Neuronal stem cell (in vitro differentiated cells): ENCODE results near the gene ARL4D.
A peak's percentile ranks its signal among the peaks of the same experiment; 100 is the strongest.

Source experiments
- DNase-seq: peaks from one replicate; pipeline ENCODE4 v3.0.0-alpha.2; 2013; ENCODE audit warnings: low spot score
- H2AFZ ChIP-seq: one replicate; pipeline ENCODE4 v1.6.1; 2013; ENCODE audit warnings: mild to moderate bottlenecking, low read length, inconsistent platforms
- H2AK5ac ChIP-seq: 2 replicates; pipeline ENCODE4 v1.6.1; 2013; ENCODE audit warnings: low read depth, mild to moderate bottlenecking, inconsistent platforms, low read length, moderate library complexity, mixed read lengths
- H2BK120ac ChIP-seq: 2 replicates; pipeline ENCODE4 v1.6.1; 2013; ENCODE audit warnings: low read depth, mild to moderate bottlenecking, inconsistent platforms, low read length, moderate library complexity, mixed read lengths
- H2BK12ac ChIP-seq: one replicate; pipeline ENCODE4 v1.6.1; 2013; ENCODE audit warnings: low read length, inconsistent platforms
- H2BK15ac ChIP-seq: 2 replicates; pipeline ENCODE4 v1.6.1; 2013; ENCODE audit warnings: mild to moderate bottlenecking, low read length, inconsistent platforms, mixed read lengths
- H2BK5ac ChIP-seq: one replicate; pipeline ENCODE4 v1.6.1; 2013; ENCODE audit warnings: inconsistent platforms, mild to moderate bottlenecking, low read length, moderate library complexity
- H3K14ac ChIP-seq: one replicate; pipeline ENCODE4 v1.6.1; 2013; ENCODE audit warnings: low read length, inconsistent platforms
- H3K18ac ChIP-seq: 2 replicates; pipeline ENCODE4 v1.6.1; 2013; ENCODE audit warnings: low read length, inconsistent platforms
- H3K23ac ChIP-seq: 2 replicates; pipeline ENCODE4 v1.6.1; 2013; ENCODE audit warnings: low read depth, mild to moderate bottlenecking, mixed read lengths, low read length, inconsistent platforms; ENCODE audit not compliant: poor library complexity
- H3K27ac ChIP-seq: replicated peaks from 3 replicates; pipeline ENCODE4 v1.5.1; 2013; ENCODE audit warnings: low read length, inconsistent platforms
- H3K27me3 ChIP-seq, 3 experiments: 2 replicates each; pipeline ENCODE4 v1.6.1; 2013; ENCODE audit warnings: low read length in 3 of 3, mild to moderate bottlenecking in 2 of 3, inconsistent platforms in 1 of 3, low read depth in 1 of 3, mixed read lengths in 1 of 3, moderate library complexity in 1 of 3; ENCODE audit not compliant: control insufficient read depth in 3 of 3, insufficient read depth in 3 of 3
- H3K36me3 ChIP-seq, 2 donors: replicated peaks in 1 of 2; 2 replicates each; pipeline ENCODE4 v1.6.1; 2013; ENCODE audit warnings: low read length in 2 of 2; ENCODE audit not compliant: control insufficient read depth in 2 of 2, insufficient read depth in 2 of 2
- H3K4ac ChIP-seq: 2 replicates; pipeline ENCODE4 v1.6.1; 2013; ENCODE audit warnings: inconsistent platforms, mild to moderate bottlenecking, low read length, moderate library complexity
- H3K4me1 ChIP-seq, 2 donors: 1 replicate in 1 of 2; 2 replicates in 1 of 2; pipeline ENCODE4 v1.6.1; 2013; ENCODE audit warnings: low read length in 2 of 2, low read depth in 1 of 2; ENCODE audit not compliant: control insufficient read depth in 2 of 2, insufficient read depth in 1 of 2
- H3K4me2 ChIP-seq: one replicate; pipeline ENCODE4 v1.6.1; 2013; ENCODE audit warnings: mild to moderate bottlenecking, low read length, inconsistent platforms; ENCODE audit not compliant: insufficient read depth, poor library complexity, severe bottlenecking
- H3K4me3 ChIP-seq, 2 donors: 2 replicates each; pipeline ENCODE4 v1.5.1; 2013; ENCODE audit warnings: low read length in 2 of 2, mild to moderate bottlenecking in 2 of 2, inconsistent platforms in 1 of 2, moderate library complexity in 1 of 2
- H3K79me1 ChIP-seq: one replicate; pipeline ENCODE4 v1.6.1; 2013; ENCODE audit warnings: low read depth, mild to moderate bottlenecking, inconsistent platforms, low read length, moderate library complexity
- H3K9ac ChIP-seq: one replicate; pipeline ENCODE4 v1.6.1; 2013; ENCODE audit warnings: mild to moderate bottlenecking, low read depth, low read length, inconsistent platforms; ENCODE audit not compliant: poor library complexity
- H3K9me3 ChIP-seq, 2 donors: replicated peaks in 1 of 2; 2 replicates each; pipeline versions ENCODE3 to v1.6.1; 2013; ENCODE audit warnings: low read length in 2 of 2, mild to moderate bottlenecking in 2 of 2, inconsistent platforms in 1 of 2, low read depth in 1 of 2, mixed read lengths in 1 of 2, moderate library complexity in 1 of 2; ENCODE audit not compliant: control insufficient read depth in 2 of 2, insufficient read depth in 1 of 2
- H4K8ac ChIP-seq: one replicate; pipeline ENCODE4 v1.6.1; 2013; ENCODE audit warnings: low read depth, mild to moderate bottlenecking, inconsistent platforms, low read length, moderate library complexity
- H4K91ac ChIP-seq: one replicate; pipeline ENCODE4 v1.6.1; 2013; ENCODE audit warnings: low read length, low read depth, mild to moderate bottlenecking, inconsistent platforms; ENCODE audit not compliant: poor library complexity
- WGBS, 2 donors: extraction: QIAGEN DNeasy Blood & Tissue Kit; methylation state at CpG; one replicate each; pipeline ENCODE4 v1.1.7; 2013; ENCODE audit warnings: missing lambda C conversion rate in 2 of 2, mixed read lengths in 1 of 2; ENCODE audit not compliant: insufficient read length in 2 of 2, insufficient replicate concordance in 1 of 2; ENCODE audit errors: extremely low coverage in 2 of 2; 5-methylcytosine and 5-hydroxymethylcytosine counted together

The ARL4D gene

GRCh38 chr17:43411749-43412148, 13.0 kb downstream of the ARL4D start:
- Histone ChIP-seq H2BK120ac (no peak overlapping the region), H3K79me1 (no peaks in the 10 kb centered on the region), H2BK5ac (no peak overlapping the region), H3K4ac (no peak overlapping the region), H4K8ac (no peak overlapping the region), H3K18ac (peak overlapping the region; percentile 16), H2BK15ac (no peak overlapping the region), H4K91ac (no peak overlapping the region), H3K4me1 (peaks cover 0 to 16% of the 10 kb centered on the region in 2 donors), H3K27ac (no peak overlapping the region), H3K23ac (no peak overlapping the region), H2AK5ac (no peak overlapping the region), H3K14ac (no peak overlapping the region), H3K36me3 (no peaks in the 10 kb centered on the region), H3K9me3 (no peaks in the 10 kb centered on the region), H3K4me2 (no peak overlapping the region), H3K9ac (no peak overlapping the region), H3K4me3 (no peak overlapping the region), H2BK12ac (no peak overlapping the region), H2AFZ (no peak overlapping the region), H3K27me3 (peaks cover 0 to 4% (median 0%) of the 10 kb centered on the region in 3 experiments)
- no peak for DNase-seq
- WGBS, 2 donors = no CpG with 5 or more reads among the region's 6 CpGs

GRCh38 chr17:43412166-43412565, 13.4 kb downstream of the ARL4D start:
- Histone ChIP-seq H3K23ac (no peak overlapping the region), H2AFZ (no peak overlapping the region), H3K9ac (no peak overlapping the region), H2AK5ac (no peak overlapping the region), H3K79me1 (no peaks in the 10 kb centered on the region), H2BK120ac (no peak overlapping the region), H3K27ac (no peak overlapping the region), H3K36me3 (no peaks in the 10 kb centered on the region), H3K18ac (peak overlapping the region; percentile 16), H3K4me3 (no peak overlapping the region), H2BK12ac (no peak overlapping the region), H3K4me2 (no peak overlapping the region), H4K91ac (no peak overlapping the region), H3K4me1 (peaks cover 0 to 14% of the 10 kb centered on the region in 2 donors), H3K9me3 (no peaks in the 10 kb centered on the region), H3K4ac (no peak overlapping the region), H3K27me3 (peaks cover 0 to 8% (median 0%) of the 10 kb centered on the region in 3 experiments), H2BK15ac (no peak overlapping the region), H2BK5ac (no peak overlapping the region), H4K8ac (no peak overlapping the region), H3K14ac (no peak overlapping the region)
- no CpG with 5 or more reads among the region's 1 CpG for WGBS, 2 donors
- no peak for DNase-seq

GRCh38 chr17:43416998-43417890, 18.5 kb downstream of the ARL4D start:
- H3K23ac ChIP-seq = no peak overlapping the region
- no peak overlapping the region for H2BK5ac ChIP-seq
- H3K79me1 ChIP-seq = no peaks in the 10 kb centered on the region
- peak overlapping the region; percentile 54 for H2BK15ac ChIP-seq
- no peak overlapping the region for H3K14ac ChIP-seq
- H3K9me3 ChIP-seq = no peaks in the 10 kb centered on the region
- no peak overlapping the region for H2AK5ac ChIP-seq
- peaks cover 0 to 23% (median 0%) of the 10 kb centered on the region in 3 experiments for H3K27me3 ChIP-seq
- WGBS, 2 donors = no CpG with 5 or more reads among the region's 13 CpGs
- H3K27ac ChIP-seq = no peak overlapping the region
- no peak overlapping the region for H3K4me2 ChIP-seq
- no peak overlapping the region for H2BK120ac ChIP-seq
- H3K9ac ChIP-seq = no peak overlapping the region
- no peaks in the 10 kb centered on the region for H3K36me3 ChIP-seq
- H4K8ac ChIP-seq = no peak overlapping the region
- H3K18ac ChIP-seq = no peak overlapping the region
- no peak for DNase-seq
- peak overlapping the region; percentile 45 for H2AFZ ChIP-seq
- H3K4me1 ChIP-seq = peaks cover 3 to 9% of the 10 kb centered on the region in 2 donors
- H2BK12ac ChIP-seq = no peak overlapping the region
- no peak overlapping the region for H4K91ac ChIP-seq
- H3K4ac ChIP-seq = no peak overlapping the region
- no peak overlapping the region for H3K4me3 ChIP-seq
